ENCODE results near the gene CCNG2.

- TF ChIP-seq CTCF (conservative IDR thresholded peaks at IDR 0.05; ENCODE audit: low read depth, low read length) (no peak), RCOR1 (IDR thresholded peaks at IDR 0.05; ENCODE audit: insufficient replicate concordance, low read length) (no peak), SMC3 (IDR thresholded peaks at IDR 0.05; ENCODE audit: low read depth, low read length) (no peak), POLR2A (IDR thresholded peaks at IDR 0.05; ENCODE audit: low read depth, low read length) (no peak)
Observed at GRCh38 chr4:77179519-77179918, 22.5 kb downstream of the CCNG2 start.

Measured in IMR-90 (cell line).